ENCODE results near the gene ZNF211.

ZNF211 gene

GRCh38 chr19:57687363-57688010, 54.5 kb downstream of the ZNF211 start:
- Histone ChIP-seq H3K9me3 (ENCODE audit: insufficient read depth, low read depth, low read length) (peaks cover 78% of the 10 kb centered on the region), H3K4me1 (ENCODE audit: insufficient read depth, low read length) (no peaks in the 10 kb centered on the region), H3K9ac (ENCODE audit: low read depth, low read length) (no peak overlapping the region), H3K4me3 (ENCODE audit: low read length) (no peak overlapping the region), H3K36me3 (ENCODE audit: insufficient read depth, low read length) (peaks cover 80% of the 10 kb centered on the region), H3K27ac (ENCODE audit: low read depth, low read length) (no peak overlapping the region), H3K27me3 (ENCODE audit: insufficient read depth, low read length) (no peaks in the 10 kb centered on the region)
- over 99% methylated on average over 12 of the region's 12 CpGs for WGBS

DNA sequence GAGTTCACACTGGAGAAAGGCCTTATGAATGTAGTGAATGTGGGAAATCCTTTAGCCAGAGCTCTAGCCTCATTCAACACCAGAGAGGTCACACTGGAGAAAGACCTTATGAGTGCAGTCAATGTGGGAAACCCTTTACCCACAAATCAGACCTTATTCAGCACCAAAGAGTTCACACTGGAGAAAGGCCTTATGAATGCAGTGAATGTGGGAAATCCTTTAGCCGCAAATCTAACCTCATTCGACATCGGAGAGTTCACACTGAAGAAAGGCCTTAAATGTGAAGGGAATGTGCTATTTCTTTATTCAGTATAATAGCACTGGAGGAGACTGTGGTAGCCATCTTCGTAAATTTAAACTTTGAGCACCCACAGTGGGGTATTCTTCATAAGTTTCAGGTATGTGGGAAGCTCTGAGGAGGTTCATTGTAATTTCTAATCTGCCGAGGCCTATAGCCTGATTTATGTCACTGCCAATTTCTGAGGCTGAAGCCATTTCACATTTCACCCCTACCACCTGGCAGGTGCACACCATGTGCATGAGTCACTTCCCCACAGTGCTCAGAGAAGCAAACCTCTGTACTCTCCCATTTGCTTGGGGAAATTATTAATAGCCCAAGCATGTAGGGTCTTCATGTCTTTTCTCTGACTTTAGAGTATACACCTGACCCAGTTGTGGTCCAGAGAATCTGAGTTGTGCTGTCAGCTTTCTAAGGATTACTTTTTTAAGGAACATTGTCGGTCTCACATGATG, 55.2 kb downstream of the ZNF211 start:
- peaks cover 79% of the 10 kb centered on the region for H3K36me3 ChIP-seq (ENCODE audit: insufficient read depth, low read length)
- H3K4me3 ChIP-seq (ENCODE audit: low read length) = no peak overlapping the region
- no peaks in the 10 kb centered on the region for H3K27me3 ChIP-seq (ENCODE audit: insufficient read depth, low read length)
- no peaks in the 10 kb centered on the region for H3K4me1 ChIP-seq (ENCODE audit: insufficient read depth, low read length)
- H3K27ac ChIP-seq (ENCODE audit: low read depth, low read length) = no peak overlapping the region
- no peak overlapping the region for H3K9ac ChIP-seq (ENCODE audit: low read depth, low read length)
- peaks cover 73% of the 10 kb centered on the region for H3K9me3 ChIP-seq (ENCODE audit: insufficient read depth, low read depth, low read length)
- 96% methylated on average over 6 of the region's 6 CpGs for WGBS

DNA sequence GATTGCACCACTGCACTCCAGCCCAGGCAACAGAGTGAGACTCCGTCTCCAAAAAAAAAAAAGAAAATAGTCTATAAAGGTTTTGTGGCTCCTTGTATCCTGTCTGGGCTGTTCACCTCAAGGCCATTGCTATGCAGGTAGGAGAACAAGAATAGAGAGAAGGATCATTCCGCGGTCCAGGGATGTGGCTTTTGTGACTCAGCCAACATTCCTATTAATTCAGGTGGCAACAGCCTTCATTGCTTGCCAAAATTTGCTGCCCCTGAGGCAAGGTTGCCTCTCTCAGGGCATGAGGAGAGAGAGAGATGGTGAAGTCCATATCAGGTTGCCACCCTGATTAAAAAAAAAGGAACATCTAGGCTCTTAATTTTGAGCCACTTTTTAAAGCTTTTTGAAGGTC, 56.8 kb downstream of the ZNF211 start:
- Histone ChIP-seq H3K4me1 (ENCODE audit: insufficient read depth, low read length) (no peaks in the 10 kb centered on the region), H3K9me3 (ENCODE audit: insufficient read depth, low read depth, low read length) (peaks cover 57% of the 10 kb centered on the region), H3K27me3 (ENCODE audit: insufficient read depth, low read length) (no peaks in the 10 kb centered on the region), H3K27ac (ENCODE audit: low read depth, low read length) (no peak overlapping the region), H3K36me3 (ENCODE audit: insufficient read depth, low read length) (peaks cover 71% of the 10 kb centered on the region), H3K4me3 (ENCODE audit: low read length) (no peak overlapping the region), H3K9ac (ENCODE audit: low read depth, low read length) (no peak overlapping the region)
- WGBS = 90% methylated on average over 3 of the region's 3 CpGs
